Karpas-422 (cell line): ENCODE measurements around the gene CLDN10. TPM values are rescaled to one million over a fixed set of nuclear protein-coding genes. Genes with fewer than 3 reads are reported as not detected.
A peak's percentile ranks its signal among the peaks of the same experiment; 100 is the strongest.

Source experiments
- DNase-seq: peaks from one replicate; pipeline ENCODE4 v3.0.0-alpha.2; 2015
- H2AFZ ChIP-seq: fragments of 200-600 bp; sonication (generic); 2 replicates; pipeline ENCODE4 v1.6.1; 2014; ENCODE audit warnings: antibody characterized with exemption, low read length, mixed read lengths
- H3K27ac ChIP-seq: fragments of 200-600 bp; sonication (generic); 2 replicates; pipeline ENCODE4 v1.5.1; 2014; ENCODE audit warnings: mild to moderate bottlenecking, low read length, moderate library complexity
- H3K27me3 ChIP-seq: fragments of 200-600 bp; sonication (generic); 2 replicates; pipeline ENCODE4 v1.6.1; 2014; ENCODE audit warnings: low read length, mixed read lengths
- H3K36me3 ChIP-seq: fragments of 200-600 bp; sonication (generic); 2 replicates; pipeline ENCODE4 v1.6.1; 2014; ENCODE audit warnings: low read length, mixed read lengths; ENCODE audit not compliant: insufficient read depth
- H3K4me1 ChIP-seq: fragments of 200-600 bp; sonication (generic); 2 replicates; pipeline ENCODE4 v1.6.1; 2014; ENCODE audit warnings: mild to moderate bottlenecking, low read length, mixed read lengths
- H3K4me2 ChIP-seq: fragments of 200-600 bp; sonication (generic); 2 replicates; pipeline ENCODE4 v1.6.1; 2014; ENCODE audit warnings: low read length, low read depth, mild to moderate bottlenecking; ENCODE audit not compliant: poor library complexity, severe bottlenecking
- H3K4me3 ChIP-seq: fragments of 200-600 bp; sonication (generic); 2 replicates; pipeline ENCODE4 v1.5.1; 2014; ENCODE audit warnings: mild to moderate bottlenecking, antibody characterized with exemption, low read length, mixed read lengths
- H3K79me2 ChIP-seq: fragments of 200-600 bp; sonication (generic); 2 replicates; pipeline ENCODE4 v1.6.1; 2014; ENCODE audit warnings: mild to moderate bottlenecking, low read length, mixed read lengths
- H3K9ac ChIP-seq: fragments of 200-600 bp; sonication (generic); 2 replicates; pipeline ENCODE4 v1.6.0; 2014; ENCODE audit warnings: low read length
- H3K9me2 ChIP-seq: fragments of 200-600 bp; sonication (generic), shearing (Covaris generic); replicated peaks from 2 replicates; pipeline ENCODE4 v1.6.0; 2014; ENCODE audit warnings: mild to moderate bottlenecking, low read length, moderate library complexity; ENCODE audit not compliant: insufficient read depth
- H3K9me3 ChIP-seq: fragments of 300-700, 200-600 bp; sonication (generic); 2 replicates; pipeline ENCODE4 v1.6.1; 2014; ENCODE audit warnings: low read length, mixed read lengths
- H4K20me1 ChIP-seq: fragments of 200-600 bp; sonication (generic); 2 replicates; pipeline ENCODE4 v1.6.1; 2014; ENCODE audit warnings: mild to moderate bottlenecking, antibody characterized with exemption, low read length, low read depth; ENCODE audit not compliant: insufficient read depth
- total RNA-seq: library from RNA; depleted of rRNA; stranded (reverse); fragments of >200 nt; shearing (Covaris generic); gene quantifications from 2 replicates; pipeline ENCODE4 v1.2.3, GENCODE V29; 2014; ENCODE audit warnings: low replicate concordance

CLDN10 gene
- total RNA-seq, 1 experiment from 2014 or later: not detected

DNA sequence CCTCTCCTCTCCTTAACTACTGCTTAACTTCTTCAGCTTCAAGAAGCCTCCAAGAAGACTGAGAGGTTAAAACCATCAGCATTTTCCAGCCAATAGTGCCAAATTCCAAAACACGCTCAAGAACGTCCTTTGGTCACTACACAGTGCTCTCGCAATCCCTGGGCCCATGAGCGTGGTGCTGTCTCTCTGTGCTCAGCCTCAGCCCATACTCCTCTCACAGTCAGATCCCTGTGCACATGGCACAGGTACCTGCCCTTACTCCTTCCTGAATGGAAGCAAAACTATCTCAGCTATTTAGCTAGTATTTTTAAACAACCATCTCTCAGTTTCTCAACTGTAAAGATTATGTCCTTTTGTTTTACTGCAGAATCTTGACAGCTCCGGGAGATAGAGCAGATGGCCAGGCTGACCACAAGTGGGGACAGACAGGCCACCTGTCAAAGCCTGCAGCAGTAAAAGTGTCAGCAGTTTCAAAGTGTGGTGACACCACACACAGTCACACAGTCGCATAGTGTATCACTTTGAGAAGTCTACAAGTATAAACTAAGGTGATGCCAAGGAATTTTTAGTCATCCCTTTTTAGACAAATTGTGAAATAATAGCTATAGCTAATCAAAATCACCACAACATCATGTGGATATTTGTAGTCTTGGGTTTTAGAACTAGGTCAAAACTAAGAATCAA, 56.3 kb downstream of the CLDN10 start:
- H3K9ac ChIP-seq: no peak overlapping the region
- no peaks in the 10 kb centered on the region for H3K9me2 ChIP-seq
- no peaks in the 10 kb centered on the region for H3K36me3 ChIP-seq
- H3K9me3 ChIP-seq: no peaks in the 10 kb centered on the region
- no peak overlapping the region for H3K4me3 ChIP-seq
- no peaks in the 10 kb centered on the region for H4K20me1 ChIP-seq
- no peaks in the 10 kb centered on the region for H3K27me3 ChIP-seq
- no peak for DNase-seq
- H3K4me1 ChIP-seq: peaks cover 12% of the 10 kb centered on the region
- no peak overlapping the region for H3K27ac ChIP-seq
- no peak overlapping the region for H3K4me2 ChIP-seq
- no peak overlapping the region for H2AFZ ChIP-seq
- no peaks in the 10 kb centered on the region for H3K79me2 ChIP-seq

DNA sequence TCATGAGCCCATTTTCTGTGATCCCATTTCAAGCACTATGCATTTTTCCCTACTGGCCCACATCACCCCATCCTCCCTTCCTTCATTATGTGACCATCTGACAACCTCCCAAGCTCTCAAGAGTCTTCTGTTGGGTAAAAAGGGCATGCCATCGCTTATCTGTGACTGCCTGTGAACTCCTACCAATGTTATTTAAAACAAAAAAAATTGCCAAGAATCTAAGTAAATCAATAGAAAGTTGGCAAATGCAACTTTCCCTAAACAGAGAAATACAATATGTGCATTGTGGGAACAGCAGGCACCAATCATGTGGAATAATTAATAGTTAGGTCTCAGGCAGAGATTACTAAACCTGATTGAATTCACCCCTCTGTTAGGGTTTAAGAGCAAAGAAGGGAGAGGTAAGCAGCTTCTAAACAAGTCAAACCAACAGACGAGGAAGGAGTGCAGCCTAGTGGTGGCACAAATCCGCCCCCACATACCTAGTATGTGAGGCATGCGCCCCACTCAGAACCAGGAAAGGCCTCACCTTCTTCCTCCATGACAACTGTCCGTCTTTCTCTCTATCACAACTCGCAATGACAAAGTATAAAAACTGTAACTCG, 62.2 kb downstream of the CLDN10 start:
- no peak overlapping the region for H2AFZ ChIP-seq
- no peaks in the 10 kb centered on the region for H3K9me3 ChIP-seq
- H4K20me1 ChIP-seq: no peaks in the 10 kb centered on the region
- H3K79me2 ChIP-seq: no peaks in the 10 kb centered on the region
- H3K27ac ChIP-seq: no peak overlapping the region
- no peak for DNase-seq
- no peaks in the 10 kb centered on the region for H3K27me3 ChIP-seq
- no peaks in the 10 kb centered on the region for H3K9me2 ChIP-seq
- H3K4me3 ChIP-seq: no peak overlapping the region
- no peak overlapping the region for H3K4me2 ChIP-seq
- no peaks in the 10 kb centered on the region for H3K36me3 ChIP-seq
- H3K9ac ChIP-seq: no peak overlapping the region
- no peaks in the 10 kb centered on the region for H3K4me1 ChIP-seq

DNA sequence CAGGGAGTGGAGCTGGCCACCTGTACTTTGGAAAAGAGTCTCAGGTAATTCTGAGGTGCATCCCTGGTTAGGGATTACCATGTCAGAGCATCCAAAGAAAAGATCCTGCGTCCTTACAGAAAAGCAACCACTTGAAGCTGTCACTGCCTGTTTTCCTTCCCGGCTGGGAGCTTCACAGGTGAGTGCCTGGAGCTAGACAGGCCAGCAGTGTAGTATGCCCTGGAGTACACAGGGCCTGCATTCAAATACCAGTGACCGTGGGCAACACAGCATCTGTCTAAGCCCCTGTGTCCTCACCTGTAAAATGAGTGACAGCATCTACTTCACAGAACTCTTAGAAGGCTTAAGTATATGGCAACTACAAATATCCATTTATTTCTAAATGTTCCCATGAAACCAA, 63.0 kb downstream of the CLDN10 start:
- Histone ChIP-seq H3K27me3 (no peaks in the 10 kb centered on the region), H2AFZ (no peak overlapping the region)

DNA sequence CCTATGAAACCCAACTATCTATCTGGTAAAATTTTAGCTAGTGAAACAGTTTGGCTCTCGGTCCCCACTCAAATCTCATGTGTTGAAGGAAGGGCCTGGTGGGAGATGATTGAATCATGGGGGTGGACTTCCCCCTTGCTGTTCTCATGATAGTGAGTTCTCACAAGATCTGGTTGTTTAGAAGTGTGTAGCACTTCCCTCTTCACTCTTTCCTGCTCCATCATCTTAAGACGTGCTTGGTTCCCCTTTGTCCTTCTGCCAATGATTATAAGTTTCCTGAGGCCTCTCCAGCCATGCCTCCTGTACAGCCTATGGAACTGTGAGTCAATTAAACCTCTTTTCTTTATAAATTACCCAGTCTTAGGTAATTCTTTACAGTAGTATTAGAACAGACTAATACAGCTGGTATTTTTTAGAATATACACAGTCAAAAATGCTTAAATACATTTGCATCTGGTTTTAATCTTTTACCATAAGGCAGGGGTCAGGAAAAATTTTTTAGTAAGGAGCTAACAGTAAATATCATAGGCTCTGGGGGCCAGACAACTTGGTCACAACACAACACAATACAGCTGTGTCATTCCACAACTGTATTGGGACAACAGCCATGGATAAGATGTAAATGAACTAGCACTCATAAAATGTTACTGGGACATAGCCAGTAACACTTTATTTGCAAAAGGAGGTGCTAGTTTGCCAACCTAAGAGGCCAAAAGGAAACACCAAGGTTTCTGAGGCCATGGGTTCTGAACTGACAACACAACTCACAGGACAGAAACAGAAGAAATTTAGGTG, 67.7 kb downstream of the CLDN10 start:
- H3K4me3 ChIP-seq: no peak overlapping the region
- H3K9me3 ChIP-seq: no peaks in the 10 kb centered on the region
- H3K79me2 ChIP-seq: no peaks in the 10 kb centered on the region
- no peaks in the 10 kb centered on the region for H3K36me3 ChIP-seq
- H2AFZ ChIP-seq: no peak overlapping the region
- no peaks in the 10 kb centered on the region for H3K4me1 ChIP-seq
- H3K4me2 ChIP-seq: no peak overlapping the region
- H3K27me3 ChIP-seq: no peaks in the 10 kb centered on the region
- H3K27ac ChIP-seq: no peak overlapping the region
- H3K9ac ChIP-seq: no peak overlapping the region
- no peaks in the 10 kb centered on the region for H4K20me1 ChIP-seq
- H3K9me2 ChIP-seq: no peaks in the 10 kb centered on the region
- no peak for DNase-seq

More for the DNA sequence above, 63.0 kb downstream of the CLDN10 start:
- Histone ChIP-seq H3K4me2 (no peak overlapping the region), H3K79me2 (no peaks in the 10 kb centered on the region), H3K4me1 (no peaks in the 10 kb centered on the region), H3K27ac (no peak overlapping the region), H3K36me3 (no peaks in the 10 kb centered on the region), H3K9me3 (no peaks in the 10 kb centered on the region), H3K4me3 (no peak overlapping the region), H3K9me2 (no peaks in the 10 kb centered on the region), H3K9ac (no peak overlapping the region), H4K20me1 (no peaks in the 10 kb centered on the region)
- DNase-seq: no peak

DNA sequence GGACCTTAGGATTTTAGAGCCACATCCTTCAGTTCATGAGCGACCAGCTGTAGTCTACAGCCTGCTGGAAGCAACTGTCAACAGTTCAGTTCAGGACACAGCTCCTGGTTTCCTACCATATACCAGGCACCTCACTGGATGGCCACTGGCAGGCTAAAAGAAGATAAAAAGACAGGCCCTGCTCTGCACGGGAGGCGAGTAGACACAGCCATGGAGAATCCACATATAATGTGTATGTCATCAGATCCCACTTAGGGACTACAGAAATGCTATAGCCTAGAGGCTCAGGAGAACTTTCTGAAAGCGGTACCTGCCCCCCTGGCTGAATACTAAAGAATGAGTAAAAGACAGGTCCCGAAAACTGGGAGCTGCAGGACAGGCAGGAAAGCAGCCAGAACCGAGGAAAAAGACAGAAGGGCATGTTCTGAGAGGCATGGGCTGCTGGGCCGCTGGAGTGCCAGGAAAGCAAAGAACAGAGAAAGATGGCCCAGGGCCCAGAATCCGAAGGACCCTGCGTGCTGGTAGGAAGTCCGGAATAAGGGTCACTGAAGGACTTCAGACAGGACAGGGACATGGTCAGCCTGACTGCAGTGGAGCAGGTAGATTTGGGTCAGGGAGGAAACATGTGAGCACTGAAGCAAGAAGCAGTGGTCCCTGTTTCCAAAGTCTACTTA, 68.4 kb downstream of the CLDN10 start:
- Histone ChIP-seq H3K4me3 (no peak overlapping the region), H3K36me3 (no peaks in the 10 kb centered on the region), H3K27ac (no peak overlapping the region), H3K4me2 (no peak overlapping the region), H4K20me1 (no peaks in the 10 kb centered on the region), H3K9ac (no peak overlapping the region), H3K9me3 (no peaks in the 10 kb centered on the region), H3K79me2 (no peaks in the 10 kb centered on the region), H3K27me3 (no peaks in the 10 kb centered on the region), H3K4me1 (no peaks in the 10 kb centered on the region), H3K9me2 (no peaks in the 10 kb centered on the region), H2AFZ (no peak overlapping the region)
- DNase-seq: no peak

DNA sequence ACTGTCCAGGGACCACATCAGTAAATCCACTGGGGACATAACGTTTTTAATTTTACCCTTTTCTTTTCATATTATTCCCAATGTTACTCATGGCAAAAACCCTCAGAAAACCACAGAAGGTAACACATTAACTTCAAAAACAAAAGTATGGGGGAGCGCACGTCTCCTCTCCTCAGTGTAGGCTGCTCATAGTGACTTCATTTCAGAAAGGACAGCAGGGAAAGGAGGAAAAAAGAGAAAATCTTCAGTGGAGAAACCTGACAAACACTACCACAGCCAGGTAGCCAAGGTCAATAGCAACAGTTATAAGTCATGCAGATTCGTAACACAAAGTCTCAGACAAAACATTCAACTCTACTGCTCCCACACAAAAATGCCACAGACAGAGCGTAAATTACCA, 70.6 kb downstream of the CLDN10 start:
- Histone ChIP-seq H3K4me3 (no peak overlapping the region), H3K9me2 (no peaks in the 10 kb centered on the region), H2AFZ (no peak overlapping the region), H3K36me3 (no peaks in the 10 kb centered on the region), H3K27ac (no peak overlapping the region), H3K79me2 (no peaks in the 10 kb centered on the region), H4K20me1 (no peaks in the 10 kb centered on the region), H3K27me3 (no peaks in the 10 kb centered on the region), H3K4me1 (no peaks in the 10 kb centered on the region), H3K4me2 (no peak overlapping the region), H3K9ac (no peak overlapping the region), H3K9me3 (no peaks in the 10 kb centered on the region)
- DNase-seq: no peak

DNA sequence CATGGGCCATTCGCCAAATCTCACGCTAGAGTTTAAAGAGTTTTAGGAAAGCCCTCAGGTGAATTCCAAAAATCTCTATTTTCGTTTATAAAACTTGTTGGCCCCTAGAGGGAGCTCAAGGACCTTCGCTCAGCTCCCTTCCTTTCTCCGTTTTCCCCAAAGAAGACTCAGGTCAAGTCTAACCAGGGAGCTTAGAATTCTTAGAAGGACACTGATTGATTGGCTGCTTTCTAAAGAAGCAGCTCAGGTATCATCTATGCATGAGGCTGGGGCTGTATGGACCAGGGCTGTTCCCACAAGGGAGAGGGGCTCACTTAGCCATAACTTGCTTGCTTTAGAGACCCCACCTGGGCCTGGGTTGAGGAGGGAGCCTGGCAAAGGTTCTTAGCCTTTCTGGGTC, 71.5 kb downstream of the CLDN10 start:
- H3K4me2 ChIP-seq: no peak overlapping the region
- H3K4me1 ChIP-seq: no peaks in the 10 kb centered on the region
- no peak overlapping the region for H3K27ac ChIP-seq
- H3K4me3 ChIP-seq: no peak overlapping the region
- H3K79me2 ChIP-seq: no peaks in the 10 kb centered on the region
- H4K20me1 ChIP-seq: no peaks in the 10 kb centered on the region
- DNase-seq: peak; percentile 81
- no peak overlapping the region for H2AFZ ChIP-seq
- H3K9me3 ChIP-seq: no peaks in the 10 kb centered on the region
- H3K36me3 ChIP-seq: no peaks in the 10 kb centered on the region
- H3K9ac ChIP-seq: no peak overlapping the region
- H3K9me2 ChIP-seq: no peaks in the 10 kb centered on the region
- H3K27me3 ChIP-seq: no peaks in the 10 kb centered on the region

DNA sequence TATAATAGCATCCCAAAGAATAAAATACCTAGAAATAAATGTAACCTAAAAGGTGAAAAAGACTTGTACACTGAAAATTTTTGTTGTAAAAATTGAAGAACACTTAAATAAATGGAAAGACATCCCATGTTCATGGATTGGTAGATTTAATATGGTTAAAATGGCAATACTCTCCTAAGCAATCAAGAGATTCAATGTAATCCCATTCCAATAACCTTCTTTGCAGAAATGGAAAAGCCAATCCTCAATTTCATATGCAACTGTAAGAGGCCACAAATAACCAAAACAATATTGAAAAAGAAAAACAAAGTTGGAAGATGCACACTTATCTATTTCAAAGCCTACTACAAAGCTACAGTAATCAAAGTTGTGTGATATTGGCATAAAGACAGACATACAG, 74.2 kb downstream of the CLDN10 start:
- Histone ChIP-seq H2AFZ (no peak overlapping the region), H3K4me3 (no peak overlapping the region), H3K9ac (no peak overlapping the region), H3K4me1 (no peaks in the 10 kb centered on the region), H3K4me2 (no peak overlapping the region), H3K9me3 (no peaks in the 10 kb centered on the region), H3K36me3 (no peaks in the 10 kb centered on the region), H3K79me2 (no peaks in the 10 kb centered on the region), H3K27ac (no peak overlapping the region), H3K9me2 (no peaks in the 10 kb centered on the region), H4K20me1 (no peaks in the 10 kb centered on the region), H3K27me3 (no peaks in the 10 kb centered on the region)
- DNase-seq: no peak
